Ovary (tissue), 9 donors: ENCODE results near the gene ITGB7. TPM values are rescaled to one million over a fixed set of nuclear protein-coding genes. Genes with fewer than 3 reads are reported as not detected.

ENCODE experiments used
- DNase-seq, 5 donors: peaks; one replicate each; pipeline ENCODE4 v3.0.0-alpha.2; 2019 to 2020
- H3K27ac ChIP-seq, 2 donors: fragments of 200-600 bp; one replicate each; pipeline versions ENCODE4 v1.5.1 to v1.8.0; 2019 to 2022
- H3K27me3 ChIP-seq: fragments of 200-600 bp; one replicate; pipeline ENCODE4 v1.8.0; 2022
- H3K36me3 ChIP-seq: fragments of 200-600 bp; sonication (generic); one replicate; pipeline ENCODE4 v1.5.1; 2019
- H3K4me1 ChIP-seq: one replicate; pipeline ENCODE4 v1.8.1; 2013; ENCODE audit warnings: mild to moderate bottlenecking, moderate library complexity; ENCODE audit not compliant: insufficient read depth
- H3K4me3 ChIP-seq: fragments of 200-600 bp; sonication (generic); one replicate; pipeline ENCODE4 v1.5.1; 2017
- H3K9me3 ChIP-seq, 2 donors: fragments of 200-600 bp in 1 of 2; sonication (generic) in 1 of 2; one replicate each; pipeline versions ENCODE4 v1.5.1 to v1.8.1; 2013 to 2019; ENCODE audit warnings: mild to moderate bottlenecking in 1 of 2, moderate library complexity in 1 of 2
- CTCF ChIP-seq, 3 donors: fragments of 450-650 bp in 2 of 3; fragments of 200-600 bp in 1 of 3; IDR thresholded peaks; one replicate each; pipeline versions ENCODE4 v1.5.1 to v1.8.0; 2016 to 2022; ENCODE audit warnings: antibody characterized with exemption in 3 of 3, mild to moderate bottlenecking in 1 of 3
- EP300 ChIP-seq: sonication (generic); formaldehyde crosslinking; IDR thresholded peaks from one replicate; pipeline ENCODE4 v1.6.1; 2017; ENCODE audit warnings: antibody characterized with exemption
- POLR2A ChIP-seq: fragments of 450-650 bp; IDR thresholded peaks from one replicate; pipeline ENCODE4 v1.6.1; 2017; ENCODE audit warnings: antibody characterized with exemption, mild to moderate bottlenecking, moderate library complexity
- WGBS, 3 donors: extraction: QIAGEN DNeasy Blood & Tissue Kit in 1 of 3; methylation state at CpG; one replicate each; pipeline versions ENCODE4 v1.1.5 to v1.1.7; 2013 to 2017; 5-methylcytosine and 5-hydroxymethylcytosine counted together
- intact Hi-C, 4 donors: fragments of 100-400 bp; cut with DNase I; formaldehyde crosslinking; loops; one replicate each; pipeline versions ENCODE4 v1.11.0 to v1.15.1; 2022 to 2023
- polyA plus RNA-seq, 2 donors: library from polyadenylated mRNA; stranded (reverse); fragments of 200-250 nt in 1 of 2; fragments of 350-450 nt in 1 of 2; fragmentation: Illumina TruSeq in 1 of 2; extraction: RNeasy Lipid Tissue Mini Kit (QIAGEN cat#74804) in 1 of 2; gene quantifications; one replicate each; pipeline ENCODE4 v1.2.3, GENCODE V29; 2013 to 2014
- total RNA-seq, 7 donors: library from RNA; depleted of rRNA in 2 of 7; stranded (reverse); fragments of >200 nt in 2 of 7; fragmentation: NEBNext Ultra II Directional in 3 of 7; extraction: Animal tissue kit (Norgen Biotek cat#: 25700) in 3 of 7; gene quantifications; one replicate each; pipeline versions ENCODE4 v1.1.0 to v1.2.4, GENCODE V29; 2016 to 2023
- donor health status: DM: no; HTN: no; CAD: no; lungs with moderate emphysema.
- donor health status: DM: no; HTN: no; CAD: no.
- donor health status: Bipolar disorder and iron deficiency.
- donor health status: DM: yes; HTN: yes; CAD: no.
- donor health status: DM: no; HTN: no; CAD: no.
- donor health status: DM: yes; HTN: yes; CAD: no.

ITGB7 gene
- total and polyA plus RNA-seq, 9 donors: 0.45 to 3.1 (median 1.7) TPM

GRCh38 chr12:53161119-53161911, 45.7 kb downstream of the ITGB7 start:
- no peak overlapping the region for H3K27ac ChIP-seq
- no peaks in the 10 kb centered on the region for H3K4me1 ChIP-seq
- intact Hi-C loops: loop anchor here in 1 of 4 donors (5.0 kb wide), 1 partner anchor 36 kb away; no protein-coding TSS in a partner anchor
- H3K27me3 ChIP-seq: no peaks in the 10 kb centered on the region
- DNase-seq: no peak
- no peak for TF ChIP-seq EP300
- TF ChIP-seq POLR2A: no peak
- TF ChIP-seq CTCF (IDR thresholded peaks at IDR 0.05): no peak
- no peaks in the 10 kb centered on the region for H3K36me3 ChIP-seq
- no peak overlapping the region for H3K4me3 ChIP-seq
- H3K9me3 ChIP-seq: no peaks in the 10 kb centered on the region
- WGBS, 3 donors: 89 to 92% (median 89%) methylated on average over 8 of the region's 8 CpGs

DNA sequence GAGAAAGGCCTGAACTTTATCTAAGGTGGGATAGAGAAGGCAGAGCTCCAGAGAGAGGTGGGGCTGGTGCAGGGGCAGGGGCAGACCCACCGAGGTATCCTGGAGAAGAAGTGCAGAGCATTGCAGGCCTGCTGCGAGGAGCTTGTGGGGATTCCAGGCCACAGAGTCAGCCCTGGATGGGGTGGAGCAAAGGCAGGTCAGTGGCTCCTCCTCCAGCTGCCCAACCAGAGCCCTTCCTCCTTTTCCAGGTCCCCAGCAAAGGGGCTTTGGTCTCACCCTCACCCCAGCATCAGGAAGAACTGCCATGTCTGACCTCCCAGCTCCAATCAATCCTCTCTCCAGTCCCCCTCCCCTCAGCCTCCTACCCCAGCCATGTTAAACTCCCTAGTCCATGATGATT, 46.4 kb downstream of the ITGB7 start:
- no peak overlapping the region for H3K27ac ChIP-seq
- H3K9me3 ChIP-seq: no peaks in the 10 kb centered on the region
- H3K4me1 ChIP-seq: no peaks in the 10 kb centered on the region
- no peak overlapping the region for H3K4me3 ChIP-seq
- no peak for DNase-seq
- no peaks in the 10 kb centered on the region for H3K27me3 ChIP-seq
- no peaks in the 10 kb centered on the region for H3K36me3 ChIP-seq
- TF ChIP-seq CTCF (IDR thresholded peaks at IDR 0.05) (no peak), EP300 (no peak), POLR2A (no peak)
- intact Hi-C loops: loop anchor here in 1 of 4 donors (5.0 kb wide), 1 partner anchor 37 kb away; no protein-coding TSS in a partner anchor
- 66 to 78% (median 77%) methylated on average over 2 of the region's 2 CpGs for WGBS, 3 donors

DNA sequence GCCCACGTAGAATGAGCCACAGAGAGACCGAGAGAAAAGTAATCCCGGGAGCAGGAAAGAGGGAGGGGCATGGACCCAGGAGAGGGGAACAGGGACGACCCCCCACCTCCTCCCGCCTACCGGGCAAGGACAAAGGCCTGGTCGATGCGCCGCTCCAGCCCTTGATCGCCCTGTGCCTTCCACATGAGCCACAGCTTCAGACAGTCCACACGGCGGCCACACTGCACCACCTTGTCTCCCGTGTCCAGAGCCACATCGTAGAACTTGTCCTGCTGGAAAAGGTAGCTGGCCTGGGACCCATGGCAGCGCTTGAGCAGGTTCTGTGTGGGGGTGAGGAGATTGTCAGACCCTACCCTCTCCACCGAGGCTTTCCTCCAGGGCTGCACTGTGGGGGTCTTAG, 47.1 kb downstream of the ITGB7 start:
- WGBS, 3 donors: 84 to 89% (median 84%) methylated on average over 16 of the region's 16 CpGs
- Histone ChIP-seq H3K9me3 (no peaks in the 10 kb centered on the region), H3K4me3 (no peak overlapping the region), H3K4me1 (no peaks in the 10 kb centered on the region), H3K27me3 (no peaks in the 10 kb centered on the region), H3K36me3 (no peaks in the 10 kb centered on the region), H3K27ac (no peak overlapping the region)
- intact Hi-C loops: loop anchor here in 3 of 4 donors (5.0 kb wide), 1 partner anchor 37 kb away; no protein-coding TSS in a partner anchor
- TF ChIP-seq CTCF (IDR thresholded peaks at IDR 0.05): no peak
- TF ChIP-seq EP300: no peak
- no peak for TF ChIP-seq POLR2A
- DNase-seq: no peak

GRCh38 chr12:53159195-53159839, 47.7 kb downstream of the ITGB7 start:
- intact Hi-C loops: loop anchor here in 2 of 4 donors (5.0 kb wide), 1 partner anchor 38 kb away; no protein-coding TSS in a partner anchor
- Histone ChIP-seq H3K4me1 (no peaks in the 10 kb centered on the region), H3K27ac (no peak overlapping the region), H3K9me3 (no peaks in the 10 kb centered on the region), H3K27me3 (no peaks in the 10 kb centered on the region), H3K4me3 (no peak overlapping the region), H3K36me3 (no peaks in the 10 kb centered on the region)
- 21 to 26% (median 23%) methylated on average over 14 of the region's 14 CpGs for WGBS, 3 donors
- DNase-seq: peak; percentile 67 to 88 (median 83)
- TF ChIP-seq CTCF (IDR thresholded peaks at IDR 0.05): peak; percentile 76 to 90 (median 89)
- TF ChIP-seq EP300: no peak
